Adipocyte (in vitro differentiated cells): ENCODE results near the gene UBAP1L.
A peak's percentile ranks its signal among the peaks of the same experiment; 100 is the strongest.
"Not testable (repeated sequence)": the region's sequence is repeated elsewhere in the genome, so short reads cannot be mapped to it uniquely, and the experiment has no call there.

Experiments used
- DNase-seq: peaks from one replicate; pipeline ENCODE4 v3.0.0-alpha.2; 2015; ENCODE audit warnings: low read depth
- H3K27me3 ChIP-seq: replicated peaks from 2 replicates; pipeline ENCODE4 v1.7.0; 2013; ENCODE audit warnings: mild to moderate bottlenecking, low read length, moderate library complexity; ENCODE audit not compliant: control insufficient read depth, insufficient read depth
- H3K36me3 ChIP-seq: 2 replicates; pipeline ENCODE4 v1.7.0; 2013; ENCODE audit warnings: low read length, mild to moderate bottlenecking, moderate library complexity; ENCODE audit not compliant: control insufficient read depth, insufficient read depth, severe bottlenecking
- H3K4me1 ChIP-seq: 2 replicates; pipeline ENCODE4 v1.7.0; 2013; ENCODE audit warnings: mild to moderate bottlenecking, low read length, moderate library complexity; ENCODE audit not compliant: control insufficient read depth, insufficient read depth
- H3K4me3 ChIP-seq: 2 replicates; pipeline ENCODE4 v1.7.0; 2013; ENCODE audit warnings: mild to moderate bottlenecking, low read length, moderate library complexity
- H3K9ac ChIP-seq: 2 replicates; pipeline ENCODE4 v1.7.0; 2013; ENCODE audit warnings: mild to moderate bottlenecking, low read length, moderate library complexity
- H3K9me3 ChIP-seq: 2 replicates; pipeline ENCODE4 v1.7.0; 2013; ENCODE audit warnings: mild to moderate bottlenecking, low read length, moderate library complexity; ENCODE audit not compliant: control insufficient read depth

Gene UBAP1L

GRCh38 chr15:65115086-65115485, at the start of gene UBAP1L:
UBAP1L (minus strand) TSS chr15:65115200; CDS start chr15:65106215, 8,985 bp downstream.
- H3K9ac ChIP-seq: no peak within 1 kb of the TSS
- no peak within 1 kb of the TSS for H3K4me3 ChIP-seq
- no peaks in the 10 kb centered on the region for H3K4me1 ChIP-seq
- no peaks in the 10 kb centered on the region for H3K27me3 ChIP-seq
- DNase-seq: no peak
- H3K36me3 ChIP-seq: peaks cover 81% of the 10 kb centered on the region
- no peaks in the 10 kb centered on the region for H3K9me3 ChIP-seq

GRCh38 chr15:65164139-65164538, 49.1 kb upstream of the UBAP1L start:
- no peak overlapping the region for H3K4me3 ChIP-seq
- H3K9me3 ChIP-seq: no peaks in the 10 kb centered on the region
- no peaks in the 10 kb centered on the region for H3K27me3 ChIP-seq
- DNase-seq: no peak
- H3K36me3 ChIP-seq: peaks cover 70% of the 10 kb centered on the region
- H3K4me1 ChIP-seq: no peaks in the 10 kb centered on the region
- H3K9ac ChIP-seq: no peak overlapping the region

- no peak overlapping the region for H3K9ac ChIP-seq
- H3K27me3 ChIP-seq: no peaks in the 10 kb centered on the region
- no peaks in the 10 kb centered on the region for H3K9me3 ChIP-seq
- no peaks in the 10 kb centered on the region for H3K4me1 ChIP-seq
- no peak overlapping the region for H3K4me3 ChIP-seq
- peaks cover 78% of the 10 kb centered on the region for H3K36me3 ChIP-seq
- DNase-seq: peak; percentile 3
Measured at GRCh38 chr15:65163041-65163440, 48.0 kb upstream of the UBAP1L start.

- H3K9me3 ChIP-seq: no peaks in the 10 kb centered on the region
- no peak overlapping the region for H3K9ac ChIP-seq
- no peak for DNase-seq
- H3K36me3 ChIP-seq: peaks cover 91% of the 10 kb centered on the region
- no peaks in the 10 kb centered on the region for H3K4me1 ChIP-seq
- H3K27me3 ChIP-seq: no peaks in the 10 kb centered on the region
- H3K4me3 ChIP-seq: no peak overlapping the region
Measured at GRCh38 chr15:65156692-65157091, 41.7 kb upstream of the UBAP1L start.

GRCh38 chr15:65154720-65155119, 39.7 kb upstream of the UBAP1L start:
- no peak overlapping the region for H3K4me3 ChIP-seq
- H3K27me3 ChIP-seq: no peaks in the 10 kb centered on the region
- no peak for DNase-seq
- H3K9me3 ChIP-seq: no peaks in the 10 kb centered on the region
- no peaks in the 10 kb centered on the region for H3K4me1 ChIP-seq
- H3K9ac ChIP-seq: no peak overlapping the region
- peaks cover 93% of the 10 kb centered on the region for H3K36me3 ChIP-seq

- Histone ChIP-seq H3K4me3 (no peak overlapping the region), H3K4me1 (no peaks in the 10 kb centered on the region), H3K9me3 (no peaks in the 10 kb centered on the region), H3K36me3 (peaks cover 42% of the 10 kb centered on the region), H3K27me3 (no peaks in the 10 kb centered on the region), H3K9ac (no peak overlapping the region)
- no peak for DNase-seq
Measured at GRCh38 chr15:65147902-65148301, 32.9 kb upstream of the UBAP1L start.

GRCh38 chr15:65146438-65146837, 31.4 kb upstream of the UBAP1L start:
- Histone ChIP-seq H3K36me3 (peaks cover 29% of the 10 kb centered on the region), H3K4me3 (no peak overlapping the region), H3K9ac (no peak overlapping the region), H3K9me3 (no peaks in the 10 kb centered on the region), H3K4me1 (no peaks in the 10 kb centered on the region), H3K27me3 (no peaks in the 10 kb centered on the region)
- DNase-seq: no peak

GRCh38 chr15:65138631-65139030, 23.6 kb upstream of the UBAP1L start:
- H3K9ac ChIP-seq, H3K4me1 ChIP-seq, H3K27me3 ChIP-seq, H3K36me3 ChIP-seq, H3K9me3 ChIP-seq, H3K4me3 ChIP-seq, DNase-seq: not testable (repeated sequence)

- H3K9me3 ChIP-seq, H3K36me3 ChIP-seq, H3K27me3 ChIP-seq, DNase-seq, H3K9ac ChIP-seq, H3K4me3 ChIP-seq, H3K4me1 ChIP-seq: not testable (repeated sequence)
Measured at GRCh38 chr15:65137893-65138292, 22.9 kb upstream of the UBAP1L start.

- not testable (repeated sequence) for DNase-seq, H3K9ac ChIP-seq, H3K27me3 ChIP-seq, H3K36me3 ChIP-seq, H3K4me1 ChIP-seq, H3K9me3 ChIP-seq, H3K4me3 ChIP-seq
Measured at GRCh38 chr15:65137089-65137488, 22.1 kb upstream of the UBAP1L start.

- H3K36me3 ChIP-seq: peaks cover 5% of the 10 kb centered on the region
- H3K9ac ChIP-seq: peak overlapping the region; percentile 94
- H3K4me3 ChIP-seq: peak overlapping the region; percentile 89
- DNase-seq: no peak
- no peaks in the 10 kb centered on the region for H3K9me3 ChIP-seq
- peaks cover 13% of the 10 kb centered on the region for H3K4me1 ChIP-seq
- H3K27me3 ChIP-seq: no peaks in the 10 kb centered on the region
Measured at GRCh38 chr15:65134538-65134937, 19.5 kb upstream of the UBAP1L start.

GRCh38 chr15:65133548-65134200, 18.7 kb upstream of the UBAP1L start, which contains the start of gene PDCD7:
PDCD7 (minus strand) TSS chr15:65133808; CDS start chr15:65133781, 27 bp downstream.
- peaks cover 13% of the 10 kb centered on the region for H3K4me1 ChIP-seq
- no peaks in the 10 kb centered on the region for H3K9me3 ChIP-seq
- DNase-seq: peak; percentile 96
- H3K36me3 ChIP-seq: peaks cover 14% of the 10 kb centered on the region
- peak within 1 kb of the TSS; percentile 94 for H3K9ac ChIP-seq
- peak within 1 kb of the TSS; percentile 89 for H3K4me3 ChIP-seq
- no peaks in the 10 kb centered on the region for H3K27me3 ChIP-seq
